ENCODE results near the gene IL25.

- TF ChIP-seq CTCF (IDR thresholded peaks at IDR 0.05) (no peak), POLR2A (IDR thresholded peaks at IDR 0.05) (no peak), POLR2AphosphoS5 (IDR thresholded peaks at IDR 0.05) (no peak), EP300 (IDR thresholded peaks at IDR 0.05) (no peak)
Measured at GRCh38 chr14:23407516-23408306, 35.1 kb downstream of the IL25 start, which contains the start of gene MYH6.
